ENCODE data around the gene KATNA1.

KATNA1 gene

GRCh38 chr6:149567945-149568585 lies 80.4 kb downstream of the KATNA1 start:
- no peak overlapping the region for H3K27ac ChIP-seq (replicated peaks)

GRCh38 chr6:149567194-149567586 lies 81.3 kb downstream of the KATNA1 start:
- no peaks in the 10 kb centered on the region for H3K27me3 ChIP-seq (ENCODE audit: insufficient read depth, poor library complexity, severe bottlenecking)
- no peak overlapping the region for H3K27ac ChIP-seq (replicated peaks)
- no peak for DNase-seq (ENCODE audit: low read depth in 1 of 2, low spot score in 1 of 2)
- TF ChIP-seq GABPA (IDR thresholded peaks at IDR 0.05; ENCODE audit: low read depth): no peak
- TF ChIP-seq REST (IDR thresholded peaks at IDR 0.05; ENCODE audit: insufficient replicate concordance, low read depth): no peak
- TF ChIP-seq SPI1 (IDR thresholded peaks at IDR 0.05; ENCODE audit: borderline replicate concordance, low read depth): no peak
- TF ChIP-seq POLR2AphosphoS5 (IDR thresholded peaks at IDR 0.05; ENCODE audit: low read depth): no peak
- no peak for TF ChIP-seq CTCF (IDR thresholded peaks at IDR 0.05; ENCODE audit: insufficient read depth, low read length)
- peak overlapping the region; percentile 94 for H3K4me3 ChIP-seq (replicated peaks; ENCODE audit: insufficient read depth, low read length)

More at GRCh38 chr6:149567945-149568585, 80.4 kb downstream of the KATNA1 start:
- no peak overlapping the region for H3K4me3 ChIP-seq (replicated peaks; ENCODE audit: insufficient read depth, low read length)
- TF ChIP-seq GABPA (IDR thresholded peaks at IDR 0.05; ENCODE audit: low read depth) (no peak), POLR2AphosphoS5 (IDR thresholded peaks at IDR 0.05; ENCODE audit: low read depth) (no peak), REST (IDR thresholded peaks at IDR 0.05; ENCODE audit: insufficient replicate concordance, low read depth) (no peak), CTCF (IDR thresholded peaks at IDR 0.05; ENCODE audit: insufficient read depth, low read length) (no peak), SPI1 (IDR thresholded peaks at IDR 0.05; ENCODE audit: borderline replicate concordance, low read depth) (no peak)
- H3K27me3 ChIP-seq (ENCODE audit: insufficient read depth, poor library complexity, severe bottlenecking): no peaks in the 10 kb centered on the region
- DNase-seq (ENCODE audit: low read depth in 1 of 2, low spot score in 1 of 2): no peak

GRCh38 chr6:149566410-149567193 lies 81.9 kb downstream of the KATNA1 start:
- peak in 1 of 2 experiments; percentile 53 for DNase-seq (ENCODE audit: low read depth in 1 of 2, low spot score in 1 of 2)
- TF ChIP-seq REST (IDR thresholded peaks at IDR 0.05; ENCODE audit: insufficient replicate concordance, low read depth): no peak
- no peak for TF ChIP-seq POLR2AphosphoS5 (IDR thresholded peaks at IDR 0.05; ENCODE audit: low read depth)
- no peak for TF ChIP-seq CTCF (IDR thresholded peaks at IDR 0.05; ENCODE audit: insufficient read depth, low read length)
- TF ChIP-seq SPI1 (IDR thresholded peaks at IDR 0.05; ENCODE audit: borderline replicate concordance, low read depth): no peak
- TF ChIP-seq GABPA (IDR thresholded peaks at IDR 0.05; ENCODE audit: low read depth): no peak
- peak overlapping the region; percentile 94 for H3K4me3 ChIP-seq (replicated peaks; ENCODE audit: insufficient read depth, low read length)
- H3K27ac ChIP-seq (replicated peaks): peak overlapping the region; percentile 73
- no peaks in the 10 kb centered on the region for H3K27me3 ChIP-seq (ENCODE audit: insufficient read depth, poor library complexity, severe bottlenecking)
